Mesothelial cell of epicardium (in vitro differentiated cells): ENCODE data around the gene GREM1. TPM values are rescaled to one million over a fixed set of nuclear protein-coding genes. Genes with fewer than 3 reads are reported as not detected.

Experiments
- DNase-seq, 2 experiments: peaks; one replicate each; pipeline ENCODE4 v3.0.0; 2021; ENCODE audit warnings: low spot score in 2 of 2; ENCODE audit not compliant: unreplicated experiment in 2 of 2
- H3K27ac Mint-ChIP-seq: 2 replicates; pipeline ENCODE4 v1.8.0; 2021; ENCODE audit warnings: mixed read lengths
- H3K27me3 Mint-ChIP-seq: 2 replicates; pipeline ENCODE4 v1.8.0; 2021; ENCODE audit warnings: low read depth, mixed read lengths
- H3K36me3 Mint-ChIP-seq: 2 replicates; pipeline ENCODE4 v1.8.0; 2021; ENCODE audit warnings: mixed read lengths
- H3K4me1 Mint-ChIP-seq: 2 replicates; pipeline ENCODE4 v1.8.0; 2021; ENCODE audit warnings: mixed read lengths
- H3K4me3 Mint-ChIP-seq: 2 replicates; pipeline ENCODE4 v1.8.0; 2021; ENCODE audit warnings: mild to moderate bottlenecking, moderate library complexity, mixed read lengths
- H3K9me3 Mint-ChIP-seq: 2 replicates; pipeline ENCODE4 v1.8.0; 2021; ENCODE audit warnings: mixed read lengths
- CTCF ChIP-seq: fragments of 200-600 bp; sonication (generic); IDR thresholded peaks from one replicate; pipeline ENCODE4 v1.5.0; 2021; ENCODE audit warnings: antibody characterized with exemption; ENCODE audit not compliant: unreplicated experiment
- total RNA-seq: library from RNA; stranded (reverse); gene quantifications from 3 replicates; pipeline ENCODE4 v1.2.1, GENCODE V29; 2021

The GREM1 gene
- total RNA-seq, 1 donor from 2014 or later, result 2.2 TPM

GRCh38 chr15:32767236-32767635, 49.4 kb downstream of the GREM1 start:
- no peaks in the 10 kb centered on the region for H3K36me3 Mint-ChIP-seq
- H3K27me3 Mint-ChIP-seq, result peaks cover 9% of the 10 kb centered on the region
- H3K4me3 Mint-ChIP-seq, result no peak overlapping the region
- H3K4me1 Mint-ChIP-seq, result no peaks in the 10 kb centered on the region
- no peak for TF ChIP-seq CTCF
- no peak overlapping the region for H3K27ac Mint-ChIP-seq
- H3K9me3 Mint-ChIP-seq, result no peaks in the 10 kb centered on the region
- no peak for DNase-seq

DNA sequence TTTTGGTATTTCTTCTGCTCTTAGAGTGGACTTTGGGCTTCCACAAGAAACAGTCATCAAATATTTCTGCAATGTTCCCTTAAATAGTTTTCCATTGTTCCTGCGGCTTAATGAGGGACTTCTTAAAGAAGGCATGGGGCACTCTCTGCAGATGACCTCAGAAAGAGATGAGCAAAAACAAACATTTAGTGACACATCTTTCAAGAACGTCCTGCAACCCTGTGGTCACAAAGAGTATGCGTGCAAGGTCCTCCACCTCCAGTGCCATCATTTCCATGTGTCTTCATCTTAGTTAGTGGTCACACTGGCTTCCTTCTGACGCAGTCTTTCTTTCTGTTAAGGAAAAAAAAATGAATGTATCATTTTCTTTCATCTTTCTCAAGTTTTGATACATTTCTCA, 56.2 kb downstream of the GREM1 start:
- Mint-ChIP-seq H3K27me3 (peaks cover 7% of the 10 kb centered on the region), H3K9me3 (peaks cover 3% of the 10 kb centered on the region), H3K4me1 (no peaks in the 10 kb centered on the region), H3K36me3 (no peaks in the 10 kb centered on the region), H3K4me3 (no peak overlapping the region), H3K27ac (no peak overlapping the region)
- TF ChIP-seq CTCF, result no peak
- no peak for DNase-seq

DNA sequence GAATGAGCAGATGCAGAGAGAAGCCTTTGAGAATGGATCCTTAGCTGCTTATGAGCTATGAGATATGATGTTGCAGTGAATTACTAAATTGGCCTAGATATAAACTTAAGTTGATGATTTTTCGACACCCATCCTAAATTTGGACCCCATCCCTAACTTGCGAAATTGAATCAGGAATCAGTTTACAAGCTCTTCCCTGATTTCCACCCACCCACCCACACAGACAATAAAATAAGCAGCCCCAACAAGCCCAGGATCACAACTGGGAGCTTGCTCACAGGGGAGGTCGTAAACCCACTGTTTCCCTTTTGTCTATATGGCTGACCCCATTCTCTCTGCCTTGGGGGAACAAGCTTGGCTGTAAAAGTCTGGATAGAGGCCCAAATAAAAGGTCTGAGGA, 57.3 kb downstream of the GREM1 start:
- H3K4me1 Mint-ChIP-seq, result no peaks in the 10 kb centered on the region
- H3K27ac Mint-ChIP-seq, result no peak overlapping the region
- TF ChIP-seq CTCF, result no peak
- peaks cover 7% of the 10 kb centered on the region for H3K27me3 Mint-ChIP-seq
- H3K36me3 Mint-ChIP-seq, result no peaks in the 10 kb centered on the region
- H3K4me3 Mint-ChIP-seq, result no peak overlapping the region
- no peak for DNase-seq
- peaks cover 10% of the 10 kb centered on the region for H3K9me3 Mint-ChIP-seq

GRCh38 chr15:32778391-32779176, 60.8 kb downstream of the GREM1 start:
- no peak for DNase-seq
- Mint-ChIP-seq H3K4me1 (no peaks in the 10 kb centered on the region), H3K27me3 (peaks cover 6% of the 10 kb centered on the region), H3K9me3 (peaks cover 10% of the 10 kb centered on the region), H3K4me3 (no peak overlapping the region), H3K27ac (no peak overlapping the region), H3K36me3 (no peaks in the 10 kb centered on the region)
- no peak for TF ChIP-seq CTCF

GRCh38 chr15:32781781-32782180, 64.0 kb downstream of the GREM1 start:
- H3K9me3 Mint-ChIP-seq, result peaks cover 10% of the 10 kb centered on the region
- H3K4me3 Mint-ChIP-seq, result no peak overlapping the region
- peaks cover 1% of the 10 kb centered on the region for H3K27me3 Mint-ChIP-seq
- no peak for DNase-seq
- no peak overlapping the region for H3K27ac Mint-ChIP-seq
- no peak for TF ChIP-seq CTCF
- no peaks in the 10 kb centered on the region for H3K36me3 Mint-ChIP-seq
- H3K4me1 Mint-ChIP-seq, result peaks cover 3% of the 10 kb centered on the region
